CD4-positive, CD25-positive, alpha-beta regulatory T cell (primary cell): ENCODE measurements around the gene ABHD4. TPM values are rescaled to one million over a fixed set of nuclear protein-coding genes. Genes with fewer than 3 reads are reported as not detected.

Experiments used
- ATAC-seq, 2 donors: fragments of 150-1000 bp; cut with Tn5 transposase; one replicate each; pipeline ENCODE4 v1.10.0; 2021; ENCODE audit warnings: low read depth in 2 of 2, moderate number of reproducible peaks in 2 of 2, moderate library complexity in 1 of 2
- DNase-seq, 3 donors: peaks; one replicate each; pipeline versions ENCODE4 v3.0.0 to v3.0.0-alpha.2; 2012 to 2022; ENCODE audit warnings: mixed read lengths in 1 of 3
- H3K27ac ChIP-seq: one replicate; pipeline ENCODE4 v1.7.0; 2013; ENCODE audit warnings: mild to moderate bottlenecking, low read length; ENCODE audit not compliant: insufficient read depth, poor library complexity, severe bottlenecking
- H3K27me3 ChIP-seq: one replicate; pipeline ENCODE4 v1.7.0; 2013; ENCODE audit warnings: low read length; ENCODE audit not compliant: control insufficient read depth, insufficient read depth
- H3K36me3 ChIP-seq: one replicate; pipeline ENCODE4 v1.7.0; 2013; ENCODE audit warnings: mild to moderate bottlenecking, low read length, moderate library complexity; ENCODE audit not compliant: control insufficient read depth, insufficient read depth
- H3K4me1 ChIP-seq: 2 replicates; pipeline ENCODE4 v1.7.0; 2013; ENCODE audit warnings: mild to moderate bottlenecking, low read length; ENCODE audit not compliant: insufficient read depth, control insufficient read depth, poor library complexity, severe bottlenecking
- H3K4me3 ChIP-seq: one replicate; pipeline ENCODE4 v1.7.0; 2013; ENCODE audit warnings: low read depth, mild to moderate bottlenecking, low read length, moderate library complexity
- H3K9me3 ChIP-seq, 2 experiments: 1 replicate in 1 of 2; 2 replicates in 1 of 2; pipeline ENCODE4 v1.7.0; 2013; ENCODE audit warnings: low read length in 2 of 2, mild to moderate bottlenecking in 1 of 2, moderate library complexity in 1 of 2; ENCODE audit not compliant: control insufficient read depth in 2 of 2
- H3K27ac Mint-ChIP-seq, 3 donors: one replicate each; pipeline ENCODE4 v1.8.0; 2020 to 2022; ENCODE audit warnings: mild to moderate bottlenecking in 3 of 3, mixed read lengths in 3 of 3, moderate library complexity in 2 of 3
- H3K27me3 Mint-ChIP-seq: one replicate; pipeline ENCODE4 v1.8.0; 2022; ENCODE audit warnings: mild to moderate bottlenecking, mixed read lengths
- H3K36me3 Mint-ChIP-seq: one replicate; pipeline ENCODE4 v1.8.0; 2020; ENCODE audit warnings: mixed read lengths
- H3K4me1 Mint-ChIP-seq, 4 donors: one replicate each; pipeline ENCODE4 v1.8.0; 2020 to 2022; ENCODE audit warnings: mixed read lengths in 4 of 4, mild to moderate bottlenecking in 1 of 4
- H3K4me3 Mint-ChIP-seq, 4 donors: one replicate each; pipeline ENCODE4 v1.8.0; 2020 to 2022; ENCODE audit warnings: mild to moderate bottlenecking in 4 of 4, mixed read lengths in 4 of 4, moderate library complexity in 3 of 4
- H3K9me3 Mint-ChIP-seq, 7 donors: one replicate each; pipeline ENCODE4 v1.8.0; 2020 to 2022; ENCODE audit warnings: mixed read lengths in 7 of 7, mild to moderate bottlenecking in 3 of 7, moderate library complexity in 2 of 7
- polyA plus RNA-seq, 4 donors: library from polyadenylated mRNA; unstranded; fragments of 300-500 nt; fragmentation: Illumina TruSeq; gene quantifications; one replicate each; pipeline ENCODE4 v1.2.3, GENCODE V29; 2021
- total RNA-seq: library from RNA; stranded (reverse); gene quantifications from one replicate; pipeline ENCODE4 v1.2.3, GENCODE V29; 2022

The ABHD4 gene
- total and polyA plus RNA-seq, 5 donors from 2014 or later, result 10.1 to 13.4 (median 10.7) TPM

DNA sequence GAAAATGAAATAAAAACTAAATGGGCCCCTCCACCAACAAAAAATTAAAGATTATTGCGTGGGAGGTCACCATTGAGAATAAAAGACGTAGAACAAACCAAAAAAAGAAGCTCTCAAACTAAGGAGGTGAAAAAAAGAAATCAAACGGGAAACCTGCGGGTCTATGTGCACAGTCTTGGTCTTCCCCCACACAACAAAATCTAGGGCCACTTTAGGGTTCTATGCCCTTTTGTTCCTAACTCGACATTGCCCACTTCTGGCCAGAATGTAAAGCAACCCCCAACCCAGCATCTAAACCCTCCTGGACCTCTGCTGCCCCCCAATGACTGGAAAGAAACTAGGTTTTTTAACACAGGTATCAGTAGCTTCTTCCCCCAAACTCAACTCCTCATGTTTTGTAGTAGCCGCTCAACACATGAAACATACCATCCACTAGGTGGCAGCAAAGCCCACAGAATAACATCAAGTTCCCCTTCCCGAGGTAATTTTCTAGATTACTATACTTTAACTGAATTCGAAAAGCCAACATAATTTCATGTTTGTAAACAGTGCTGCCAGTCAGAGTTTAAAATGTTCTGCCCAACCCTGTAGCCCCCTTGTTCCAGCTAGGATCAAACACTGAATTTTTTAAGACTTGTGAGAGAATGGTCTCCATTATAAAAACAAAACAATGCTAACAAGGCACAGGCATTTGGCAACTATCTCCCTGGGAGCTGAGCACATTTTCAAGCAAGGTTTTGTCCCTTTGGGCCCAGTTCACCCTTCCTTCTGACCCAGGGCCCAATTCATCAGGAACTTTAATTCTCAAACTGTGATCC is 27.8 kb upstream of the ABHD4 start:
- H3K4me1 ChIP-seq, result peaks cover 56% of the 10 kb centered on the region
- peak overlapping the region; percentile 80 for H3K4me3 ChIP-seq
- H3K4me1 Mint-ChIP-seq, result peaks cover 10 to 65% (median 45%) of the 10 kb centered on the region in 4 donors
- no peaks in the 10 kb centered on the region for H3K27me3 Mint-ChIP-seq
- peaks cover 38% of the 10 kb centered on the region for H3K36me3 ChIP-seq
- peak overlapping the region; percentile 99 for H3K27ac ChIP-seq
- no peaks in the 10 kb centered on the region for H3K9me3 ChIP-seq
- H3K9me3 Mint-ChIP-seq, result no peaks in the 10 kb centered on the region
- H3K4me3 Mint-ChIP-seq, result peak overlapping the region; percentile 66 to 86 (median 68)
- no peaks in the 10 kb centered on the region for H3K27me3 ChIP-seq
- peak; percentile 86 for ATAC-seq
- H3K36me3 Mint-ChIP-seq, result peaks cover 35% of the 10 kb centered on the region
- peak; percentile 82 to 99 (median 96) for DNase-seq
- H3K27ac Mint-ChIP-seq, result peak overlapping the region; percentile 91 to 100 (median 100)

GRCh38 chr14:22572562-22573058 is 25.5 kb upstream of the ABHD4 start:
- no peaks in the 10 kb centered on the region for H3K9me3 ChIP-seq
- ATAC-seq, result no peak
- H3K9me3 Mint-ChIP-seq, result no peaks in the 10 kb centered on the region
- H3K4me1 ChIP-seq, result peaks cover 37% of the 10 kb centered on the region
- no peaks in the 10 kb centered on the region for H3K27me3 ChIP-seq
- peaks cover 15 to 63% (median 41%) of the 10 kb centered on the region in 4 donors for H3K4me1 Mint-ChIP-seq
- no peak overlapping the region for H3K4me3 Mint-ChIP-seq
- H3K27ac ChIP-seq, result no peak overlapping the region
- no peaks in the 10 kb centered on the region for H3K27me3 Mint-ChIP-seq
- H3K4me3 ChIP-seq, result no peak overlapping the region
- peaks cover 38% of the 10 kb centered on the region for H3K36me3 ChIP-seq
- H3K27ac Mint-ChIP-seq, result peak overlapping the region in 1 of 3 donors; percentile 60
- no peak for DNase-seq
- peaks cover 48% of the 10 kb centered on the region for H3K36me3 Mint-ChIP-seq

- no peaks in the 10 kb centered on the region for H3K9me3 ChIP-seq
- H3K36me3 Mint-ChIP-seq, result peaks cover 47% of the 10 kb centered on the region
- H3K27me3 ChIP-seq, result no peaks in the 10 kb centered on the region
- H3K4me1 Mint-ChIP-seq, result peaks cover 19 to 62% (median 40%) of the 10 kb centered on the region in 4 donors
- peak overlapping the region in 2 of 3 donors; percentile 47 to 60 for H3K27ac Mint-ChIP-seq
- H3K4me3 Mint-ChIP-seq, result no peak overlapping the region
- H3K27ac ChIP-seq, result no peak overlapping the region
- ATAC-seq (no peak), DNase-seq (no peak)
- H3K9me3 Mint-ChIP-seq, result no peaks in the 10 kb centered on the region
- no peaks in the 10 kb centered on the region for H3K27me3 Mint-ChIP-seq
- H3K4me3 ChIP-seq, result no peak overlapping the region
- H3K4me1 ChIP-seq, result peaks cover 32% of the 10 kb centered on the region
- H3K36me3 ChIP-seq, result peaks cover 38% of the 10 kb centered on the region
Observed at GRCh38 chr14:22573804-22574203, 24.3 kb upstream of the ABHD4 start.

GRCh38 chr14:22577334-22577908 is 20.7 kb upstream of the ABHD4 start:
- H3K36me3 Mint-ChIP-seq, result peaks cover 40% of the 10 kb centered on the region
- peak overlapping the region; percentile 33 to 77 (median 48) for H3K4me3 Mint-ChIP-seq

GRCh38 chr14:22579236-22579635 is 18.9 kb upstream of the ABHD4 start:
- H3K4me3 Mint-ChIP-seq, result peak overlapping the region; percentile 25 to 70 (median 46)
- peak overlapping the region; percentile 43 to 96 (median 76) for H3K27ac Mint-ChIP-seq
- H3K27ac ChIP-seq, result peak overlapping the region; percentile 30
- DNase-seq (peak in 1 of 3 donors; percentile 20), ATAC-seq (no peak)
- H3K4me3 ChIP-seq, result peak overlapping the region; percentile 37
- H3K36me3 Mint-ChIP-seq, result peaks cover 32% of the 10 kb centered on the region
- peaks cover 45 to 82% (median 56%) of the 10 kb centered on the region in 4 donors for H3K4me1 Mint-ChIP-seq
- no peaks in the 10 kb centered on the region for H3K27me3 Mint-ChIP-seq
- no peaks in the 10 kb centered on the region for H3K27me3 ChIP-seq
- H3K4me1 ChIP-seq, result peaks cover 27% of the 10 kb centered on the region
- H3K36me3 ChIP-seq, result peaks cover 10% of the 10 kb centered on the region
- no peaks in the 10 kb centered on the region for H3K9me3 Mint-ChIP-seq
- no peaks in the 10 kb centered on the region for H3K9me3 ChIP-seq

More at GRCh38 chr14:22577334-22577908, 20.7 kb upstream of the ABHD4 start:
- H3K27ac Mint-ChIP-seq, result peak overlapping the region; percentile 33 to 84 (median 76)
- ATAC-seq (no peak), DNase-seq (no peak)
- Histone ChIP-seq H3K4me3 (no peak overlapping the region), H3K36me3 (peaks cover 26% of the 10 kb centered on the region), H3K9me3 (no peaks in the 10 kb centered on the region), H3K27ac (no peak overlapping the region), H3K27me3 (no peaks in the 10 kb centered on the region), H3K4me1 (peaks cover 17% of the 10 kb centered on the region)
- no peaks in the 10 kb centered on the region for H3K9me3 Mint-ChIP-seq
- H3K4me1 Mint-ChIP-seq, result peaks cover 32 to 70% (median 44%) of the 10 kb centered on the region in 4 donors
- H3K27me3 Mint-ChIP-seq, result no peaks in the 10 kb centered on the region

- ATAC-seq (no peak), DNase-seq (no peak)
- H3K9me3 ChIP-seq, result no peaks in the 10 kb centered on the region
- Mint-ChIP-seq H3K27ac (peak overlapping the region in 1 of 3 donors; percentile 38), H3K27me3 (no peaks in the 10 kb centered on the region), H3K4me3 (peak overlapping the region in 1 of 4 donors; percentile 58), H3K36me3 (peaks cover 25% of the 10 kb centered on the region), H3K4me1 (peaks cover 52 to 82% (median 62%) of the 10 kb centered on the region in 4 donors), H3K9me3 (no peaks in the 10 kb centered on the region)
- H3K4me1 ChIP-seq, result peaks cover 32% of the 10 kb centered on the region
- no peaks in the 10 kb centered on the region for H3K27me3 ChIP-seq
- no peak overlapping the region for H3K27ac ChIP-seq
- no peak overlapping the region for H3K4me3 ChIP-seq
- peaks cover 4% of the 10 kb centered on the region for H3K36me3 ChIP-seq
Observed at GRCh38 chr14:22579881-22580280, 18.2 kb upstream of the ABHD4 start.

DNA sequence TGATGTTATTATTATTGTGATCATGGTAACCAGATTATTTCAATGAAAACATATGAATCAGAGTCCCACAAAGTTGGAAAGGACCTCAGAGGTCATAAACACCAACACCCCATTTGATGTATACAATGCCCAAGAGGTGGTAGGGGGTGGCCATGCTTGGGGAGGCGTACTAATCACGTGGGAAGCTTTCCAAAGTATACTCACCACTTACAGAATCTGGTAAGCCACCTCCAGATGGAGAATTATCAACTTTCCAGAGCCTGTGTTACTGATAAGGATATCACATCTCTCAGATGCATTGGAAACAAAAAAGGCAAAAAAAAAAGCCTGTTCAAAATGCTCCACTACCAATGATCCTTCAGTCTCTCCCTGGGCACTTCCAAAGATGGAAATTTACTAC is 17.5 kb upstream of the ABHD4 start:
- Mint-ChIP-seq H3K27ac (peak overlapping the region; percentile 38 to 79 (median 76)), H3K4me3 (peak overlapping the region in 1 of 4 donors; percentile 46), H3K4me1 (peaks cover 55 to 89% (median 67%) of the 10 kb centered on the region in 4 donors), H3K27me3 (no peaks in the 10 kb centered on the region), H3K9me3 (no peaks in the 10 kb centered on the region), H3K36me3 (peaks cover 27% of the 10 kb centered on the region)
- Histone ChIP-seq H3K9me3 (no peaks in the 10 kb centered on the region), H3K27ac (no peak overlapping the region), H3K27me3 (no peaks in the 10 kb centered on the region), H3K4me1 (peaks cover 39% of the 10 kb centered on the region), H3K4me3 (no peak overlapping the region), H3K36me3 (no peaks in the 10 kb centered on the region)
- ATAC-seq, result no peak
- DNase-seq, result no peak
